Measurements from ENCODE around the gene KDM5B.

The KDM5B gene

DNA sequence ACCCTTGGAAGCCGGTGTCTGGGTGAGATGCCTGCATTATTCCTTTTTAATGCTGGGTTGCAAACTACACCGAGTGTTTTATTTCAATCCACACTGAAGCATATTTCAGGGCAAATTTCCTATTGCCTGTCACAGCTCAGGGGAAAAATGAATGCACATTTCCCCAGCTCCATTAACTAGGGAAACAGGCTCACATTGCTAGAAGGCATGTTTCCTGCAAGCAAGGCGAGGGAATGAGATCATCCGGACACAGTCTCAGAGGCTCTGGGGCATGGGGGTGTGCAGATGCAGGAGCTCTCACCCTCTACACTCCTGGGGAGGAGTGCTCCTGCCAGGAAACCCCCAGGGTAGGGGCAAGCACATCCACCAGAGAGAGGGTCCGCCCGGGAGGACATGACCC lies 122.6 kb downstream of the KDM5B start:
- DNase-seq (ENCODE audit: low read depth), result no peak

DNA sequence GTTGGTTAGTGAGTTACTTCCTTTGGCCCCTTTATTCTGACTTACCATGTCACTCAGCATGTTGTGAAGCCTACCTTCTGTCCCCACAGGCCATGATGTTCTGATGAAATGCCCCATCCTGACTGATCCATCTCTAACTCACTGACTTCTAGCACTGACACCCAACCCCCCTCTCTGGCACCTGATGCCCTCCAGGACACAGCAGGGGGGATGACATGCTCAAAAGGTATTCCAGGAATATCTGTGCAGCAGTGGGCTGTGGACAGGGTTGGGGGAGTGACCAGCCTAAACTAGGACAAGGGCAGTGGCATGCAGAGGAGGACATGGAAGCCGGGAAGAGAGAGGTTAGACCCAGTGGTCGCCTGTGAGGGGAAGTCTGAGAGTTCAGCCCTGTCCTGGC lies 123.5 kb downstream of the KDM5B start:
- DNase-seq (ENCODE audit: low read depth), result no peak

- no peak for DNase-seq (ENCODE audit: low read depth)
Measured at GRCh38 chr1:202683029-202683428, 125.2 kb downstream of the KDM5B start.

DNA sequence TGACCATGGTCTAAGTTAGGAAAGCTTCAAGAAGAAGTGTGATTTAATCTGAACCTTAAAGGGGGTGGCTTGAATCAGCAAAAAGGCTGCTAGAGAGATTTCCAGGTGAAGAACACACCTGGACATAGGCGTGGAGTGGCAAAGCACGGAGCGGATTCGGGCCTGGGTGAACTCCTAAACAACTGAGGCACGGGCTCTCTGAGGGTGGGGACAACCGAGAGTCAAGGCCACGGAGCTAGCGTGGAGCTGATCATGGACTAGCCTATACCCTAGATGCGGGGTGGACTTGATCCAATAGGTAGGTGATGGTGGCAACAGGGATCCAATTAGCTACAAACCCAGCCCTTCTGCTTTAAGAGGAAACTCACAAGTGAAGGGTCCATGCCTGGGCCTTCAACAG lies 125.7 kb downstream of the KDM5B start:
- no peak for DNase-seq (ENCODE audit: low read depth)

- DNase-seq (ENCODE audit: low read depth), result no peak
Measured at GRCh38 chr1:202681736-202682420, 126.3 kb downstream of the KDM5B start.

DNA sequence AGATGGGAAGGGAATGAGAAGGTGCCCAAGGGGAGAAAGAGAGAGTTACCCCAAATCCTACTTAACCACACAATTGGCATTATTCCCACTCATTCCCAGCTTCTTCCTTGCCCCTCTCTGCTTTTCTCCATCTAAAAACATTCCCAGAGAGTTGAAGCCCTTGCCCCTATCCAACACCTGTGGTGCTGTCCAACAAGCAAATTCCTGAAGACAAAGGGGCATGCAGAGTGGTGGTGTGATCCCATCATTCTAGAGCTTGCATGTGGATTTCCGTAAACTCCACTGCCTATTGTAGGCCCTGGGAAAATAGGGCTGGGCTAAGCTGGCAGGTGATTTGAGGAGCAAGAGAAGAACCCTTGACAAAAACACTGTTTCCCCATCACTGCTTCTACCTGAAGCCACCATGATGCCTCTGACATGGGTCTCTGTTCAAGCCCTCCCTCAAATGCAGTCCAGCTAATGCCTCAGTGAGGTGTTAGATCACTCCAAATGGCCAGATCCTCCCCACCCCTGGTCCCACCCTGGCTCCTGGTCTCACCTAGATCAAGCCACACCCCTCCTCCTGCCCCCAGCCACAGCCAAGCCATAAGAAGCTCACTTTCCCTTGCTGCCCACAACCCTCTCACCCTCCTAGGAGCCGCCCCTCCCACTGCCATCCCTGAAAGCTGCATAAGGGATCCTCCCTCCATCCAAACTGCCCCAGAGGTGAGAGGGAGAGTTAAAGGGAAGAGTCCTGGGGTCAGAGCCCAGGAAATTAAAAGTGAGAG lies 127.5 kb downstream of the KDM5B start:
- no peak for DNase-seq (ENCODE audit: low read depth)

- DNase-seq (ENCODE audit: low read depth), result no peak
Measured at GRCh38 chr1:202679406-202680177, 128.6 kb downstream of the KDM5B start.

DNA sequence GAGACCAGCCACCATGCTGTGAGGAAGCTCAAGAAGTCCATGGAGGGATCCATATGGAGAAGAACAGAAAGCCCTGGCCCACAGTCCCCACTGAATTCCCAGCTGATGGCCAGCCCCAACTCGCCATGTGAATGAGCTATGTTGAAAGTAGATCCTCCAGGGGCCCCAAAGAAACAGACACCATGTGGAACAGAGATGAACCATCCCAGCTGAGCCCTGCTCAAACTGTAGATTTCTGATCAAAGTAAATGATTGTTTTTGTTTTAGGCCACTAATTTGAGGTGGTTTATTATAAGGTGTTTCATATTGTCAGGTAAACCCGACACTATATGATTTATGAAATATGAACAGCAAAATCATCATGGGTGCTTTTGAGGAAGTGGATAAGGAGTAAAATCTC lies 130.8 kb downstream of the KDM5B start:
- no peak for DNase-seq (ENCODE audit: low read depth)

Measured in stimulated activated CD8-positive, alpha-beta memory T cell treated with anti-CD3 and anti-CD28 coated beads, Interleukin-15, amount 100 ng/mL, for 1 hour (primary cell).